HG02973 (cell line): ENCODE measurements around the gene OPALIN.

ENCODE experiments used
- ATAC-seq: cut with Tn5 transposase; IDR thresholded peaks from one replicate; pipeline ENCODE4 v1.9.1; 2021; ENCODE audit warnings: moderate library complexity; ENCODE audit not compliant: unreplicated experiment

Gene OPALIN

DNA sequence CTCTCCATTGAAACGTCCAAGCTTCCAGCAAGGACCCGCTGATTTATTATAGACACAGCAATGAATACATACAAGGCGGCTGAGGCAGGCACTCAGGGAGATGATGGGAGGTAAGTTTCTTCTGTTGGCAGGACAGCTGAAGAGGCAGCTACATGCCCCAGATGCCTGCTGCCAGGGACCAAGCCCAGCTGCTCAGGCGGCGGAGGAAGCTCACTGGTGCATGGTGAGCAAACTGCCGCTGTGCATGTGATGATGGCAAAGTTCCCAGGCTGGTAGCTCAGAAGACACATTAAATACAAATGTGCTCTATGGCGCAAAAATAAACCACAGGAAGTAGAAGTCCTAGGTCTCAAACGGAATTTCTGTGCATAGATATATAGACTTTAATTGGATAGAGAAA lies 52.3 kb downstream of the OPALIN start:
- ATAC-seq: no peak

DNA sequence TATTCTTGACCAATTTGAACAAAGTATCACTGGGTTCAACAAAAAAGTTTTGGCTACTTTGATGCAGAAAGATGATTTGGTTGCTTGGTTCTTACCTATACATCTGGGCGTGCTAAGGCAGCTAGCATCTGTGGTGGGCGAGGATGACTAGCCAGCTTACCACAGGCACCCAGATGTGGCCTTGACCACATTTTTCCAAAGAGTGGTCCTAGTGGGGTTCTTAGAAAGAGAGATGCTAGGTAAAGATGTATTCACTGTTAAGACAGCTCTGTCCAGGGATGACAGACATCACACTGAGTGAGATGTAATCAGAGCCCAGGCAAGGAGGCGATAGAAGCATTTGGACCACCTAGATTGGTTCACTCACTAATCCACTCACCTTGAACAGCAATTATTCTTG lies 53.8 kb downstream of the OPALIN start:
- ATAC-seq: no peak

DNA sequence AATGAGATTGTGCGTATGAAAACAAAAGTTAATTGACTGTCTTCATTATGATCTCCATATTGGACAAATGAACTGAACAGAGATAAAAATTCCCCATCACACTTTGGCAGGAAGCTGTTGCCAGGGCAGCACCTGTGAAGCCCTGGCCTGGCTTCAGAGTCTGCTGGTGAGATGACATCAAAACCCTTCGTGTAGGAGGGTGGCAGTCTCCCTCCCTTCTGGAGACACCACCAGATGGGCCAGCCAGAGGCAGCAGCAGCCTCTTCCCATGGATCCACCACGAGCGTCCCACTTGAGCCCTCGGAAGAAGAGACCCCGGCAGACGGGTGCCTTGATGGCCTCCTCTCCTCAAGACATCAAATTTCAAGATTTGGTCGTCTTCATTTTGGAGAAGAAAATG lies 54.6 kb downstream of the OPALIN start, which contains the start of gene DNTT:
TSS of gene DNTT (plus strand) at position 205 of the 400 bp plus-strand sequence. CDS start at position 269, 64 bp downstream.
- ATAC-seq: no peak

DNA sequence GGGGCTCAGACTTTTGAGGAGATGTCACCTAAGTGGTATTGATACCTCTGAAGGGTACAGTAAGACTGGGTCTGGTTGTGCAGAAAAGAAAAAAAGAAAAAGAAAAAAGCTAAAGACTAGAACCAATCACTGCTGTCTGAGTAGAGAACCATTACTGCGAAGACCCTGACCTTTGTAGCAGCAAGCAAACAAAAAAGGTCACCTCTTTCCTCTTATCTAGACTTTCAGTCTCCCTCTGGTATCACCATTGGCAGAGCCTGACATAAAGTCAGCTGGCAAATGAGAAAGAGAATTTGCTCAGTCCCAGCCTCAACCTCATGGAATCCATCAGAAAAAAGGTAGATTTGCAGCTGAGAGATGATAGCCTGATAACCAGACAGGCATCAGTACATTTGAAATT lies 57.2 kb downstream of the OPALIN start:
- ATAC-seq: no peak

DNA sequence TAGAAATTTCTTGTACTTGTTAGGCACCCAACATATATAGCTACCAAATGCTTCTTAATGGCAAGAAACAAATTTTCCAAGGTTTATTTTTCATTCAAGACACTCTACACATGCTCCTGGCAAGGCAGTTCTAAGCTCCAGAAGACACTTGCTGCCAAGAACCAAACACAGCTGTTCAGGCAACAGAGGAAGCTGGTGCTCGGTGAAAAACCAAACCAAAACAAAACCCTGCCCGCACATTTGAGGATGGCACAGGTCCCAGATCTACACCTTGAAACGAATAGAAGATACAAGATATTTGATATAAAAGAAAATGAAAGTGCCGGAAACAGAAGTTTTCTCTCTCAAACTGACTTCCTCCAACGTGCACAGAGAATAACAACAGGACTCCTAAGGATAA lies 59.4 kb downstream of the OPALIN start:
- no peak for ATAC-seq

DNA sequence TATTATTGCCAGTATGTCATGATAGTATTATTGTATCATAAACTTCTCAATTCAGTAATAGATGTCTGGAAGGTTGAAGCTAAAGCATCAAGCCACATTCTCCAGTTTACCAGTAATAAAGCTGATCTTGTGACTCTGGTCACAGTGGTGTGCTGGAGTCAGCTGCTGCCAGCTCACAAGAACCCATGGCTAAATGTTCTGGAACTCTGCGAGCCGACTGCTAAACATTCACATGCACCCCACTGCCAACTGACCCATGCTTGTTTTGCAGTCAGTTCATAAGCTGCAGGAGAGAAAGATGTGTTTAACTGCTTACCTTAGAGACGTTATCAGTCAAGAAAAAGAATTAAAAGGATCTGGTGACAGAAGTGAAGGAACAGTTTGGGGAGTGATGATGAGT lies 60.4 kb downstream of the OPALIN start:
- no peak for ATAC-seq

DNA sequence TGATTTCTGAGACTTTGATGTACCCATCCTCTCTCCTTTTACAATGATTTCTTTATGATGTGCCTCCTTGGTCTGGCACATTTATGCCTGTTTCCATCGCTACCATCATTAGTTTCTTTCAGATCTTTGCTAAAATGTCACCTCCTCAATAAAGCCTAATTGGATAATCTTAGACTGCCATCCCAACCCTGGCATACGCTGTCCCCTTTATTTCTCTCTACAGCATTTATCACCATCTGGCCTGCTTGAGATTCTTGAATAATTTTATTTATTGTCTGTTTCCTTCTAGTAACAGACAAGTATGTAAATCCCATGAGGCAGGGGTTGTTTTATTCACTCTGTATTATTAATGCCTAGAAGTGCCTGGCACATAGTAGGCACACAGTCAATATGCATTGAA lies 61.3 kb downstream of the OPALIN start:
- ATAC-seq: no peak

DNA sequence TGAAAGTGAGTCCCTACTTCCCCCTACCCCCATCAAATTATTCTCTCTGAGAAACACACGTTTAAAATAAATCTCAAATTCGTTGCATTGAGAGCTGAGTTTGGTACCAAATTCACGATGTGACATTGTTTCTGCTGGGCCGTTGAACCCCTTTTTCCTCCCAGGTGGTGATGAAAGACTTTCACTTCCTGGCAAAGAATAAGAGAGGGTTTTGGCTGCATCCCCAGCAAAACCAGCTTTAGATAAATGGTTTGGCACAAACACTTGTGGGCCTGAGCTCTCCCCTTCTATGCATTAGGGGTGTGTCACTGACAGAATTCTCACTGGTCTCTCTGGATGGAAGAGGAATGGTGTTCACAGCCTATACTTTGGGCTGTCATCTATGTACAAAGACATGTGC lies 63.3 kb downstream of the OPALIN start:
- ATAC-seq: no peak
